Measurements from ENCODE around the gene P2RX4.

P2RX4 gene

DNA sequence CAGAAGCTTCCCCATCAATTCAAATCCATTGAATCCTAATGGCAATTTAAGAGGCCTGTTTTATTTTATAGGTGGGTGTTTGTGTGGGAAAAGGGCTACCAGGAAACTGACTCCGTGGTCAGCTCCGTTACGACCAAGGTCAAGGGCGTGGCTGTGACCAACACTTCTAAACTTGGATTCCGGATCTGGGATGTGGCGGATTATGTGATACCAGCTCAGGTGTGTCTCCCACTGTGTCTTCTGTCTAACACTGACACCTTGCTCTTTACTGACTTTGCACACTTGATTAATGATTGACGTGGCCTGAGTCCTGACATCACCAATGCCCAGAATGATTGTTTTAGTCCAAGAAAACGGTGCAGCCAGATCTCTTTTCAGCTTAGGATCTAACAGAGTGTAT, 7.1 kb downstream of the P2RX4 start:
- no peaks in the 10 kb centered on the region for H3K9me2 ChIP-seq (replicated peaks; ENCODE audit: insufficient read depth, low read length)
- no peaks in the 10 kb centered on the region for H3K79me2 ChIP-seq (ENCODE audit: insufficient read depth, low read length)
- no peak overlapping the region for H3K4me3 ChIP-seq (ENCODE audit: insufficient read depth, low read length, poor library complexity, severe bottlenecking)
- no peak overlapping the region for H3K4me2 ChIP-seq (ENCODE audit: low read depth, low read length, poor library complexity, severe bottlenecking)
- H3K9me3 ChIP-seq (ENCODE audit: insufficient read depth, low read length) = no peaks in the 10 kb centered on the region
- TF ChIP-seq, protein P1, sequence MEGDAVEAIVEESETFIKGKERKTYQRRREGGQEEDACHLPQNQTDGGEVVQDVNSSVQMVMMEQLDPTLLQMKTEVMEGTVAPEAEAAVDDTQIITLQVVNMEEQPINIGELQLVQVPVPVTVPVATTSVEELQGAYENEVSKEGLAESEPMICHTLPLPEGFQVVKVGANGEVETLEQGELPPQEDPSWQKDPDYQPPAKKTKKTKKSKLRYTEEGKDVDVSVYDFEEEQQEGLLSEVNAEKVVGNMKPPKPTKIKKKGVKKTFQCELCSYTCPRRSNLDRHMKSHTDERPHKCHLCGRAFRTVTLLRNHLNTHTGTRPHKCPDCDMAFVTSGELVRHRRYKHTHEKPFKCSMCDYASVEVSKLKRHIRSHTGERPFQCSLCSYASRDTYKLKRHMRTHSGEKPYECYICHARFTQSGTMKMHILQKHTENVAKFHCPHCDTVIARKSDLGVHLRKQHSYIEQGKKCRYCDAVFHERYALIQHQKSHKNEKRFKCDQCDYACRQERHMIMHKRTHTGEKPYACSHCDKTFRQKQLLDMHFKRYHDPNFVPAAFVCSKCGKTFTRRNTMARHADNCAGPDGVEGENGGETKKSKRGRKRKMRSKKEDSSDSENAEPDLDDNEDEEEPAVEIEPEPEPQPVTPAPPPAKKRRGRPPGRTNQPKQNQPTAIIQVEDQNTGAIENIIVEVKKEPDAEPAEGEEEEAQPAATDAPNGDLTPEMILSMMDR (IDR thresholded peaks at IDR 0.05; ENCODE audit: insufficient read depth, low read length, poor library complexity, severe bottlenecking) = no peak
- no peak for TF ChIP-seq EZH2phosphoT487 (conservative IDR thresholded peaks at IDR 0.05; ENCODE audit: low read length)
- no peaks in the 10 kb centered on the region for H4K20me1 ChIP-seq (ENCODE audit: low read depth, low read length)
- no peak overlapping the region for H3K9ac ChIP-seq (ENCODE audit: low read length)
- no peaks in the 10 kb centered on the region for H3K27me3 ChIP-seq (ENCODE audit: low read length)
- H3K36me3 ChIP-seq (ENCODE audit: low read length) = no peaks in the 10 kb centered on the region
- 0 out of 2 replicates have a peak, but pooled peaks cover 2% of the 10 kb centered on the region for H3F3A ChIP-seq (ENCODE audit: insufficient read depth)
- no peak overlapping the region for H3K27ac ChIP-seq (ENCODE audit: low read depth, low read length)
- H2AFZ ChIP-seq (ENCODE audit: low read depth, low read length, severe bottlenecking) = no peak overlapping the region

DNA sequence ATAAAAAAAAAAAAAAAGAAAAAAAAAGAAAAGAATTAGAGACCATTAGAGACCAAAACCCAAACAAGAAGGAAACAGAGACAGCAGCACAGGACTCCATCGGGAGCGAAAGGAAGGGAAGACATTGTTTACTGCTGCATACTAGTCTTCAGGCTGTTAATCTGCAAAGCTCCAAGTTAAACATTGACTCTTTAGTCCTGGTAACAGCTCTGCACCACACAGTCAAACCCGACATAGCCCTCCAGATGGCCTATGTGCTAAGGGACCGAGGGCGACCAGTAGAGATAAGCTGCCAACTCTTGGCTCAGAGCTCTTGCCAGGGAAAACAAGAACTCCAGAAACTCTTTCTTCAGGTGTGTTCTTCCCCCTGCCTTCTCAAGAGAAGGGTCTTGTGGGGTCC, 7.8 kb downstream of the P2RX4 start:
- Histone ChIP-seq H3K4me2 (ENCODE audit: low read depth, low read length, poor library complexity, severe bottlenecking) (no peak overlapping the region), H3K27ac (ENCODE audit: low read depth, low read length) (no peak overlapping the region)
- TF ChIP-seq, protein P1 (IDR thresholded peaks at IDR 0.05; ENCODE audit: insufficient read depth, low read length, poor library complexity, severe bottlenecking) = no peak

DNA sequence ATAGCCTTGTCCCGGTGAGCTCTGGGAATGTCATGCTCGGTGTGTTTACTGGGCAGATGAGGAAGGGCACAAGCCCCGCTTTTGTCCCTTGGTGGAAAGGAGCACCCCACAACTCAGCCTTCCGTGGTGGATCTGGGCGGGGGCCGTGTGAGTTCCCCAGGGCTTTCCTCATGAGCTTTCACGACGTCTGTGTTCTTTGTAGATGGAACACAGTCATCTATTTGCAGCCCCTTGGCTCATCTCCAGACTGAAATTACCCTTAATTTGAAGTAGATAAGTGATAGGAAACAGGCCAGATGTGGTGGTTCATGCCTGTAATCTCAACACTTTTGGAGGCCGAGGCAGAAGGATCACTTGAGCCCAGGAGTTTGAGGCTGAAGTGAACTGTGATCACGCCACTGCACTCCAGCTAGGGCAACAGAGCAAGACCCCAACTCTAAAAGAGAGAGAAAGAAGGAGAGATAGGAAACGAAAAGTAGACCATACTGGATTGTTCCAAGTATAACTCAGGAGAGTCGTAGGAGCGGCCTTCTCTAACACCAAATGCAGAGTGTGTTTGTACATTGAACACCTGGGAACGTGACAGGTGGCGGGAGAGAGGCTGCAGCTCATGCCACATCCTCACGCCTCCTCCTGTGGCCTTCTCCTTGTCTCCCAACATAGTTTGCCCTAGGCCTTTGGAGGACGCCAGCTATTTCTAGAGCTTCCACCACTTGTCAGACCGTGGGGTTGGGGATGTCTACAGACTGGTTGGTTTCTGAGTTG, 8.8 kb downstream of the P2RX4 start:
- H3K4me2 ChIP-seq (ENCODE audit: low read depth, low read length, poor library complexity, severe bottlenecking) = no peak overlapping the region
- H3K9ac ChIP-seq (ENCODE audit: low read length) = no peak overlapping the region

More for the DNA sequence above, 7.8 kb downstream of the P2RX4 start:
- Histone ChIP-seq H3K9me2 (replicated peaks; ENCODE audit: insufficient read depth, low read length) (no peaks in the 10 kb centered on the region), H3K9me3 (ENCODE audit: insufficient read depth, low read length) (no peaks in the 10 kb centered on the region), H3K9ac (ENCODE audit: low read length) (no peak overlapping the region), H3K27me3 (ENCODE audit: low read length) (no peaks in the 10 kb centered on the region), H3K79me2 (ENCODE audit: insufficient read depth, low read length) (no peaks in the 10 kb centered on the region), H2AFZ (ENCODE audit: low read depth, low read length, severe bottlenecking) (no peak overlapping the region), H3K4me3 (ENCODE audit: insufficient read depth, low read length, poor library complexity, severe bottlenecking) (no peak overlapping the region), H3K36me3 (ENCODE audit: low read length) (no peaks in the 10 kb centered on the region), H3F3A (ENCODE audit: insufficient read depth) (0 out of 2 replicates have a peak, but pooled peaks cover 2% of the 10 kb centered on the region), H4K20me1 (ENCODE audit: low read depth, low read length) (no peaks in the 10 kb centered on the region)

More for the DNA sequence above, 8.8 kb downstream of the P2RX4 start:
- no peak overlapping the region for H3K4me3 ChIP-seq (ENCODE audit: insufficient read depth, low read length, poor library complexity, severe bottlenecking)
- 0 out of 2 replicates have a peak, but pooled peaks cover 2% of the 10 kb centered on the region for H3F3A ChIP-seq (ENCODE audit: insufficient read depth)
- H3K9me3 ChIP-seq (ENCODE audit: insufficient read depth, low read length) = no peaks in the 10 kb centered on the region
- no peaks in the 10 kb centered on the region for H3K27me3 ChIP-seq (ENCODE audit: low read length)
- H2AFZ ChIP-seq (ENCODE audit: low read depth, low read length, severe bottlenecking) = no peak overlapping the region
- TF ChIP-seq, protein P1 (IDR thresholded peaks at IDR 0.05; ENCODE audit: insufficient read depth, low read length, poor library complexity, severe bottlenecking) = no peak
- no peak for TF ChIP-seq EZH2phosphoT487 (conservative IDR thresholded peaks at IDR 0.05; ENCODE audit: low read length)
- H3K36me3 ChIP-seq (ENCODE audit: low read length) = no peaks in the 10 kb centered on the region
- H4K20me1 ChIP-seq (ENCODE audit: low read depth, low read length) = no peaks in the 10 kb centered on the region
- no peaks in the 10 kb centered on the region for H3K79me2 ChIP-seq (ENCODE audit: insufficient read depth, low read length)
- no peaks in the 10 kb centered on the region for H3K9me2 ChIP-seq (replicated peaks; ENCODE audit: insufficient read depth, low read length)
- no peak overlapping the region for H3K27ac ChIP-seq (ENCODE audit: low read depth, low read length)
